ENCODE measurements around the gene OCA2. TPM values are rescaled to one million over a fixed set of nuclear protein-coding genes. Genes with fewer than 3 reads are reported as not detected.
"Not testable (repeated sequence)": the region's sequence is repeated elsewhere in the genome, so short reads cannot be mapped to it uniquely, and the experiment has no call there.

Gene OCA2
- total RNA-seq, 1 donor from 2014 or later: 1.0 TPM

DNA sequence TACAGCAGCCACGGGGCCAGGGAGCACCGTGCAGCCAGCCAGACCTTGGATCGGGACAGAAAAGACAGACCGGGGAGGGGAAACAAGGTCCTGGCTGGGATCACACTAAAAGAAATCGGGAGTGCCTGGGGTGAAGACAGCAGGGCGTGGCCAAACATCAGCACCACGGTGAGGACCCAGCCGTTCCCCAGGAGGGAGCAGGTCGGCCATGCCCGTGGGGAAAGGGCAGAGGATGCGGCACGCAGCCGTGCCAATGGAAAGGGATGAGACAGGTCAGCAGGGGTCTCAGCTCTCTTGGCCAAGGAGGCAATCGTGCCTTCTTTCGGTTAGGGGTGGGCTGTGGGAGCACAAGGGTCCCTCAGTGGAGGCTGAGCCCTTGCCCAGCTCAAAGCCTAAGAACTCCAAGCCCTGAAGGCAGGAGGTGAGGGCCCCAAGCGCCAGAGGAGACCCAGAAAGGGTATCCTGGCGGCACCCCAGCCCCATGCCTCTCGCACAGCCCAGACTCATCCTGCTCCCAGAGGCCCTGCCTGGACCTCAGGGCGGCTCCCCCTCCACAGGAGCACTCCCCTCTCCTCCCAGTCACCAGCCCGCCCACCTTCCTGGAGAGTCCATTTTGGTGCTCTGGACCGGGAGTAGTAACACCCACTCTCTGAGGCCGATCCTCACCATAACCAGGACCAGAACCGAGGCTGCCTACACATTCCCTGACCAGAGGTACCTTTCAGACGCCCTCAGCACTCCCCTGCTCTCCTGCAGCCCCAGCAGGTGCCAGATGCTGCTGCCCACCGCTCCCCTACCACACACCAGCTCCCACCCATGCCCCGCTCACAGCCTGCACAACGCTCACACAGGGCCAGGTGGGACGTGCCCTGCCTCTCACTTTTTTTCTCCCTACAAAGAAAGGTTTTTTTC, 23.2 kb upstream of the OCA2 start:
- TF ChIP-seq, protein P1, sequence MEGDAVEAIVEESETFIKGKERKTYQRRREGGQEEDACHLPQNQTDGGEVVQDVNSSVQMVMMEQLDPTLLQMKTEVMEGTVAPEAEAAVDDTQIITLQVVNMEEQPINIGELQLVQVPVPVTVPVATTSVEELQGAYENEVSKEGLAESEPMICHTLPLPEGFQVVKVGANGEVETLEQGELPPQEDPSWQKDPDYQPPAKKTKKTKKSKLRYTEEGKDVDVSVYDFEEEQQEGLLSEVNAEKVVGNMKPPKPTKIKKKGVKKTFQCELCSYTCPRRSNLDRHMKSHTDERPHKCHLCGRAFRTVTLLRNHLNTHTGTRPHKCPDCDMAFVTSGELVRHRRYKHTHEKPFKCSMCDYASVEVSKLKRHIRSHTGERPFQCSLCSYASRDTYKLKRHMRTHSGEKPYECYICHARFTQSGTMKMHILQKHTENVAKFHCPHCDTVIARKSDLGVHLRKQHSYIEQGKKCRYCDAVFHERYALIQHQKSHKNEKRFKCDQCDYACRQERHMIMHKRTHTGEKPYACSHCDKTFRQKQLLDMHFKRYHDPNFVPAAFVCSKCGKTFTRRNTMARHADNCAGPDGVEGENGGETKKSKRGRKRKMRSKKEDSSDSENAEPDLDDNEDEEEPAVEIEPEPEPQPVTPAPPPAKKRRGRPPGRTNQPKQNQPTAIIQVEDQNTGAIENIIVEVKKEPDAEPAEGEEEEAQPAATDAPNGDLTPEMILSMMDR (IDR thresholded peaks at IDR 0.05; ENCODE audit: unreplicated experiment): no peak
- Mint-ChIP-seq H3K4me1 (peaks cover 4% of the 10 kb centered on the region), H3K27me3 (ENCODE audit: low read depth) (no peaks in the 10 kb centered on the region), H3K9me3 (no peaks in the 10 kb centered on the region), H3K27ac (no peak overlapping the region), H3K36me3 (peaks cover 37% of the 10 kb centered on the region), H3K4me3 (no peak overlapping the region)
- no peak for DNase-seq (ENCODE audit: low spot score in 2 of 2, unreplicated experiment in 2 of 2)

DNA sequence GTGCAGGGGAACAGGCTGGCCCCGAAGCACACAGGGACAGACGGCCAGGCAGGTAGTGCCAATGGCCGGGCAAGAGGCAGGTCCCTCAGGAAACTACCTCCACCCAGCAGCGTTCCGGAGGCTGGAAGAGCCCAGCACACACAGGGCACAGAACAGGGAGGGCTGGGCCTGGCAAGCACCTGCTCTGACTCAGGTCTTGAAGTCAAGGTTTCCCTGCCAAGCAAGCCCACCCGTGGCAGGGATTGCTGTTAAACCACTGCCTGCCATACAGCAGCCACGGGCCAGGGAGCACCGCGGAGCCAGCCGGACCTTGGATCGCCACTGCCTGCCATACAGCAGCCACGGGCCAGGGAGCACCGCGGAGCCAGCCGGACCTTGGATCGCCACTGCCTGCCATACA, 22.5 kb upstream of the OCA2 start:
- peaks cover 33% of the 10 kb centered on the region for H3K36me3 Mint-ChIP-seq
- not testable (repeated sequence) for H3K9me3 Mint-ChIP-seq; H3K27ac Mint-ChIP-seq; H3K4me3 Mint-ChIP-seq; H3K4me1 Mint-ChIP-seq; DNase-seq (ENCODE audit: low spot score in 2 of 2, unreplicated experiment in 2 of 2); H3K27me3 Mint-ChIP-seq (ENCODE audit: low read depth)

DNA sequence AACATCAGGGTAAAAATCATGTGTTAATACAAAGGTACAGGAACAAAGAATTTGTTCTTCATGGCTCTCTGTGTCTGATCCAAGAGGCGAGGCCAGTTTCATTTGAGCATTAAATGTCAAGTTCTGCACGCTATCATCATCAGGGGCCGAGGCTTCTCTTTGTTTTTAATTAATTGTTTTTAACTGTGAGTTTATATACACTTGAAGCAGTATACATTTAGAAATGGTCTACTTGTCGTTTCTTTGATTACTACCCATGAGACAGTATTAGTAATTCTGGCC, 21.2 kb upstream of the OCA2 start:
- H3K36me3 Mint-ChIP-seq: peaks cover 40% of the 10 kb centered on the region
- no peak overlapping the region for H3K27ac Mint-ChIP-seq
- H3K27me3 Mint-ChIP-seq (ENCODE audit: low read depth): no peaks in the 10 kb centered on the region
- DNase-seq (ENCODE audit: low spot score in 2 of 2, unreplicated experiment in 2 of 2): no peak
- TF ChIP-seq, protein P1 (IDR thresholded peaks at IDR 0.05; ENCODE audit: unreplicated experiment): no peak
- no peak overlapping the region for H3K4me3 Mint-ChIP-seq
- no peaks in the 10 kb centered on the region for H3K9me3 Mint-ChIP-seq
- peaks cover 4% of the 10 kb centered on the region for H3K4me1 Mint-ChIP-seq

DNA sequence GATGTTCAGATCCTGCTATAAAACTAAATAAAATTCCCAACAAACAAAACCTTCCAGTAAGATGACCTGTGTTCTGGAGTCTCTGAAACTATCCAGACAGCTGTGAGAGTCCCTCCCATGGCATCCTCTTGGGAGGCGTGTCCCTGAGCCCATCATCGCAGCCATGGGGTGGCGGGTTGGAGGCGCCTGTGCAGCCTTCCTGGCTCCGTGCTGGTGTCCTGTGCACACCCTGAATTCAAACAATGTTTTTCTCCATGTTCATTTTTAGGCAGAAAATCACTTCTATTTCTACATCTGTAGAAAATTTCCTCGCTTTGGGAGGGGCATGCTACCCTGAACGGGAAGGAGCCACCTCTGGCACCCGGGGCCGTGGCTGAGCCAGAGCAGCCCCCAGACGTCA, 19.4 kb upstream of the OCA2 start:
- TF ChIP-seq, protein P1 (IDR thresholded peaks at IDR 0.05; ENCODE audit: unreplicated experiment): no peak
- no peak overlapping the region for H3K27ac Mint-ChIP-seq
- no peaks in the 10 kb centered on the region for H3K9me3 Mint-ChIP-seq
- no peak for DNase-seq (ENCODE audit: low spot score in 2 of 2, unreplicated experiment in 2 of 2)
- peaks cover 4% of the 10 kb centered on the region for H3K4me1 Mint-ChIP-seq
- no peaks in the 10 kb centered on the region for H3K27me3 Mint-ChIP-seq (ENCODE audit: low read depth)
- H3K36me3 Mint-ChIP-seq: peaks cover 47% of the 10 kb centered on the region
- no peak overlapping the region for H3K4me3 Mint-ChIP-seq

DNA sequence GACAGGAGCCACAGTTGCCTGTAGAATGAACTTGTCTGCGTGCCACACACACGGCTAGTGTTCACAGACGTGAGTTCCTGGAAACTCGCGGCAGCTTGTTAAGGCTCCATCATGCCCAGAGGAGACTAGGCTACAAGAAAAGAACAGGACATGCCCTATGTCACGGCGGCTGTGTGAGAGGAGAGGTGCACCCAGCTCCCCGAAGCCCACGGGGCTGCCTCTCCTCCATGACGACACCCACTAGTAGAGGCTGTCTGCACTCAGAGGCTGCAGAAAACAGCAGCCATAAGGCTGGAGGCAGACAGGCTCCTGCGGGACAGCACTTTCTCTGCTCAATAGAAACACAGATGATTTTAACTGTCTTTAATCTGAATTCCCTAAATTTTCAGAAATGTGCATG, 19.0 kb upstream of the OCA2 start:
- Mint-ChIP-seq H3K9me3 (no peaks in the 10 kb centered on the region), H3K4me1 (no peaks in the 10 kb centered on the region), H3K36me3 (peaks cover 44% of the 10 kb centered on the region), H3K4me3 (no peak overlapping the region), H3K27ac (no peak overlapping the region), H3K27me3 (ENCODE audit: low read depth) (no peaks in the 10 kb centered on the region)
- TF ChIP-seq, protein P1 (IDR thresholded peaks at IDR 0.05; ENCODE audit: unreplicated experiment): no peak
- no peak for DNase-seq (ENCODE audit: low spot score in 2 of 2, unreplicated experiment in 2 of 2)

DNA sequence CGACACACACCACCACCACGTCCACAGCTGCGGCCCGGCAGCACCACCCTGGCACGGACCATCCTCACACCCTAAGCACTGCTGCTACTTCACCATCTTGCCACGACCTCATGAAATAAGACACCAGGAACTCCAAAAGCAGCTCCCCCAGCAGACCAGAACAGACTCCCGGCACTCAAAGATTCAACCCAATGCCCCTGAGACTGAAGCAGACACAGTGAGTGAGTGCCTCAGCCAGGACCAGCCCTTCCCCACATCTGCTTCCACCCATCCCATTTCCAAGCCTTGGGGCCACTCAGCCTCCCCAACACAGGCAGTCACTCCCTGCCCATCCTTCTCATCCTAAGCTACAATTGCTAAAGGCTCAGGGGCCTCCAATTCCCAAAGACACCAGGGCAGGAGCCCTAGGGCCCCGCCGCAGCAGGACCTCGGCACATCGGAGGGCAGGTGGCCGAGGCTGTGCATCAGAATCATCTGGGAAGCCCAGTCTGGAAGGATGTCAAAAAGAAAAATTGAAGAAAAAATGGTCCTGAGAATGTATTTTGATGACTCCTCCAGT, 18.4 kb upstream of the OCA2 start:
- H3K27me3 Mint-ChIP-seq (ENCODE audit: low read depth): no peaks in the 10 kb centered on the region
- no peak overlapping the region for H3K4me3 Mint-ChIP-seq
- peaks cover 46% of the 10 kb centered on the region for H3K36me3 Mint-ChIP-seq
- H3K9me3 Mint-ChIP-seq: no peaks in the 10 kb centered on the region
- H3K4me1 Mint-ChIP-seq: no peaks in the 10 kb centered on the region
- no peak overlapping the region for H3K27ac Mint-ChIP-seq
- TF ChIP-seq, protein P1 (IDR thresholded peaks at IDR 0.05; ENCODE audit: unreplicated experiment): no peak
- no peak for DNase-seq (ENCODE audit: low spot score in 2 of 2, unreplicated experiment in 2 of 2)

All from mesothelial cell of epicardium (in vitro differentiated cells).